AG04449 (cell line): ENCODE measurements around the gene ZMIZ1.

Source experiments
- CTCF ChIA-PET: fragments of 350-600 bp; formaldehyde crosslinking; extraction: SDS; loops from one replicate; lab custom pipeline; 2021; ENCODE audit warnings: antibody characterized with exemption; lab: Yijun Ruan, JAX
- POLR2A ChIA-PET: fragments of 400-600, 350-600 bp; formaldehyde crosslinking; extraction: SDS; loops from one replicate; lab custom pipeline; 2020; ENCODE audit warnings: antibody characterized with exemption, inconsistent platforms; lab: Yijun Ruan, JAX
- DNase-seq: peaks from one replicate; pipeline ENCODE4 v3.0.0-alpha.2; 2010; ENCODE audit warnings: low read depth, low spot score
- H3K4me3 ChIP-seq: 2 replicates; pipeline ENCODE4 v1.5.1; 2011; ENCODE audit warnings: low read depth, mild to moderate bottlenecking, control low read depth, low read length
- TF ChIP-seq, protein P1 (sequence below): IDR thresholded peaks from one replicate; pipeline ENCODE4 v1.5.1; 2011; ENCODE audit warnings: mild to moderate bottlenecking, moderate library complexity, low read length, control low read depth, inconsistent platforms; ENCODE audit not compliant: insufficient read depth; ENCODE audit errors: missing control alignments

ZMIZ1 gene

DNA sequence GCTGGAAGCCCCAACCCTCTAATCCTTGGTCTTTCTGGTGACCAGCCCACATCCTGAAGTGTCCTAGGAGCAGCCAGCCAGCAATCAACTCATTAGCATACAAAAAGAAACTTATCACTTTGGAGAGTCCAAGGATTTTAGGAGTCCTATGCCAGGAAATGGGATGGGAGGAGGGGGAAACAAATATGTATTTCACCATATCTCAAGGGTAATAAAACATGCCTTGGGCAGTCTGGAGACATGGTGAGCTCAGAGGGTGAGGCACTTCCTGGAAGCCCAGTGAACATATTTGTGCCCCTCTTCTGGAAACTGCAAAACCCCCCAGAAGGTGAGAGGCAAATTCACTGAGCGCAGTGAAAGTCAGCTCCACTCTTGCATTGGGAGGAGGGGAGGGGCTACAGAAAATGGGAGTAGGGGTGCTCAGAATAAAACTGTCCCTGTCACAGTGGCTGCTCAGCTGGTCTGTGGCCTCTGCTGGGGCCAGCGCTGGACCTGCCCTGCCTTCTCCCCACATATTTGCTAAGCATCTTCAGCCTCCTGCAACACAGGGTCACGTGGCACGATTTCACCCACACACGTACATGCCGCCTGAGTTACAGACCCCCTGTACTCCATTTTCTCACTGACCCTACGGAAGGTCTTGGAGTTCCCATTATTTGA lies 17.7 kb upstream of the ZMIZ1 start:
- ChIA-PET CTCF (no interaction called here), POLR2A (interaction anchor here (1.0 kb wide), 1 partner anchor 11 kb away, joined by 3 read pairs; no protein-coding TSS in a partner anchor)
- no peak overlapping the region for H3K4me3 ChIP-seq
- no peak for DNase-seq
- TF ChIP-seq, protein P1, sequence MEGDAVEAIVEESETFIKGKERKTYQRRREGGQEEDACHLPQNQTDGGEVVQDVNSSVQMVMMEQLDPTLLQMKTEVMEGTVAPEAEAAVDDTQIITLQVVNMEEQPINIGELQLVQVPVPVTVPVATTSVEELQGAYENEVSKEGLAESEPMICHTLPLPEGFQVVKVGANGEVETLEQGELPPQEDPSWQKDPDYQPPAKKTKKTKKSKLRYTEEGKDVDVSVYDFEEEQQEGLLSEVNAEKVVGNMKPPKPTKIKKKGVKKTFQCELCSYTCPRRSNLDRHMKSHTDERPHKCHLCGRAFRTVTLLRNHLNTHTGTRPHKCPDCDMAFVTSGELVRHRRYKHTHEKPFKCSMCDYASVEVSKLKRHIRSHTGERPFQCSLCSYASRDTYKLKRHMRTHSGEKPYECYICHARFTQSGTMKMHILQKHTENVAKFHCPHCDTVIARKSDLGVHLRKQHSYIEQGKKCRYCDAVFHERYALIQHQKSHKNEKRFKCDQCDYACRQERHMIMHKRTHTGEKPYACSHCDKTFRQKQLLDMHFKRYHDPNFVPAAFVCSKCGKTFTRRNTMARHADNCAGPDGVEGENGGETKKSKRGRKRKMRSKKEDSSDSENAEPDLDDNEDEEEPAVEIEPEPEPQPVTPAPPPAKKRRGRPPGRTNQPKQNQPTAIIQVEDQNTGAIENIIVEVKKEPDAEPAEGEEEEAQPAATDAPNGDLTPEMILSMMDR: no peak

DNA sequence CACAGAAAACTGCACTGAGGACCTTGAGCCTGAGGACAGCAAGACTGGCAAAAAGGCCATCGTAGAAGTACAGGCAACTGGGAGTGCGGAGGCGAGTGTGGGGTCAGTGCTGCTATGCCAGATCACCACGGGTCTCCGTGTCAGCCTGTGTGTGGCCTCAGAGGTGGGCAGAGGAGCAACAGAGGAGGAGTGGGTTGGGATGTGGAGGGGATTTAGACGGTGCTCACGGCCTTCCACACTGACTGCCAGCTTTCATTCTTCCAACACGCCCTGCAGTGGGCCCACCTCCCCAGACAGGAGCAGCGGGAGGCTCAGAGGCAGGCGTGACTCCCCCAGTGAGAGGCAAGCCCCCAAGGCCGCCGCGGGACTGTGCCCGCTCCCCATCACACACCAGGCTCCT lies 17.0 kb upstream of the ZMIZ1 start:
- ChIA-PET CTCF (no interaction called here), POLR2A (no interaction called here)
- TF ChIP-seq, protein P1: no peak
- no peak for DNase-seq
- no peak overlapping the region for H3K4me3 ChIP-seq

DNA sequence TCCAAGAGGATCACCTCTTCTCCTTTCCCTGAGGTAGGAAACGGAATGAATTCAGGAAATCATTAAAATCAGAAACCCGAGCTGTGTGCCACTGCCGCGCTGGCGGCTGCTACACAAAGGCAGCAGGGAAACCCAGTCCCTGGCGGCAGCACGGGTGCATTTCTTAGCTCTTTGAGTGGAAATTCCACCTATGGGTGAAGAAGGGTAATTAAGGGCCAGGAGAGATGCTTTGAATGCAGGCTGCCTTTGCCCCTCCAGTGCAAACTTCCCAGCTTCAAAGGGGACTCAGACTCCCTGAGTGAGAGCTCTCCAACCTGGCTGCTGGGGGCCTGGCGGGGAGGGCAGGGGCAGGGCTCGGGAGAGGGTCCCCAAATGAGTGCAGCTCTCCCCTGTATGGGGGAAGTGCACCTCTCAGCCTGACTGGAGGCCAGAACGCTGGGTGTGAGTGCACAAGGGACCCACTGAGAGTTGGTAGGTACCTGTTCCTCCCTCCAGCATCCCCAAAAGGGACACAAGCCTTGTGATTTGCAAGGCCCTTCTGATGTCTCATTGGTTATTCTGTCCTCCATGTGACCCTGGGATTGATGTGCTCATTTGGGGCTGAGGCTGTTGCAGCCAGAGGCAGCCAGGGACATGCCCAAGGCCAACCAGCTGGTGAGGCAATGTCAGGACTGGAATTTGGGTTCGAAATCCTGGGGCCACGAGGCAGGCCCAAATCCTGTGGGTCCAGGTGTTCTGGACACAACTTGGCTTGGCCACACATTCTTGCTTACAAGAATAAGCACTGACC lies 16.3 kb upstream of the ZMIZ1 start:
- no peak overlapping the region for H3K4me3 ChIP-seq
- POLR2A ChIA-PET: no interaction called here
- TF ChIP-seq, protein P1: peak; percentile 24
- CTCF ChIA-PET: no interaction called here
- DNase-seq: no peak

DNA sequence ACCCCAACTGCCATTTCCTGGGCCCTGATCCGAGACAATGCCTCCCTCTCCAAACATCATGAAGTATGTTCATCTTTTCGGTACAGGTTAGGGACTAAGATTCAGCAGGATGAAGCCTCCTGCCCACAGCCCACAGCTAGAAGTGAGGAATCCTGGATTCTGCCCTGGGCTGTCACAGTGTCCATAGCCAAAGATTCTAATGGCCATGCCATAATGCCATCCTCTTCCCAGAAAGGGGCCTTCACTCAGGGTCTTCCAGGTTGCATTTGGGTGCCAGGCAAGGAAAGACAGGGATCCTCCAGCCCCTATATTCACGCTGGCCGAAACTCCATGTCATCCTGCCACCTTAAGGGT lies 15.7 kb upstream of the ZMIZ1 start:
- CTCF ChIA-PET: no interaction called here
- no peak for DNase-seq
- TF ChIP-seq, protein P1: no peak
- POLR2A ChIA-PET: no interaction called here
- H3K4me3 ChIP-seq: no peak overlapping the region

DNA sequence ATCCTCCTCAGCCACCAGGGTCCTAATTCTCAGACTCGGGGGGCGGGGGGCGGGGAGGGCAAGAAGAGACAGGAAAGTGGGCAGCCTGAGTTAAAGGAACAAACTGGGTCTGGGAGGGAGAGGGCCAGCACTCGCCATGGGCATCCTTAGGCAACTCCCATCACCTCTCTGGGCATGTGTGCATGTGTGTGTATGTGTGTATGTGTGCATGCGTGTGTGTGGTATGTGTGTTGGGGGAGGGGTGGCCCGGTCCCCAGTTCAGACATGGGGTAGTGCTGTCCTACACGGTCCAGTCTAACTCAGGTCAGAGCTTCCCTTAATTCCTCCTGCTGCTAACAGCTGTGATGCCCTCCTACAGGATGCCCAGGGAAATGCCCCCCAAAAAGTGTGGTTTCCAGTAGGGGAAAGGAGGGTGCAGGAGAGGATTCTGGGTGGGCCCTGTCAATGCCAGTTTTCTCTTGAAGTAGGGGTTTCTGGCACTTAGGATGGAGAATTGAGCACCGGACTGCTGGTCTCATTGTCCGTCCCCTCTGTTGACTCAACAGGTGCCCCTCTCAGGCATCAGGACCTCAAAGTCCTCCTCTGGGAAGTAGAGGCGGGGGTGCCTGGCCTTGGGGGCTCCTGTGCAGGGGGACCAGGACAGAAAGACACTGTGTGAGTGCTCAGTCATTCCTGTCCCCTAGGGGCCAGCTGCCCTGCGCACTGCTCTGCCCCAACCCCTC lies 15.1 kb upstream of the ZMIZ1 start:
- TF ChIP-seq, protein P1: no peak
- ChIA-PET POLR2A (interaction anchor here (1.5 kb wide), 1 partner anchor 13 kb away, joined by 3 read pairs; no protein-coding TSS in a partner anchor), CTCF (no interaction called here)
- no peak overlapping the region for H3K4me3 ChIP-seq
- DNase-seq: no peak
